OCI-LY1 (cell line): ENCODE data around the gene DYRK2.

Experiments
- H2AFZ ChIP-seq: fragments of 200-600 bp; sonication (generic), shearing (Covaris generic); 2 replicates; pipeline ENCODE4 v1.6.0; 2014; ENCODE audit warnings: antibody characterized with exemption, mild to moderate bottlenecking, low read length
- H3F3A ChIP-seq: fragments of 200-600 bp; sonication (generic), shearing (Covaris generic); 2 replicates; pipeline ENCODE4 v1.6.0; 2014; ENCODE audit warnings: mild to moderate bottlenecking, antibody characterized with exemption, low read length, moderate library complexity; ENCODE audit not compliant: insufficient read depth
- H3K27ac ChIP-seq: fragments of 200-600 bp; sonication (generic); 2 replicates; pipeline ENCODE4 v1.5.1; 2014; ENCODE audit warnings: low read length, mixed run types, mild to moderate bottlenecking, low read depth; ENCODE audit not compliant: poor library complexity, severe bottlenecking
- H3K27me3 ChIP-seq: fragments of 200-600 bp; sonication (generic); 2 replicates; pipeline ENCODE4 v1.6.0; 2014; ENCODE audit warnings: antibody characterized with exemption, mild to moderate bottlenecking, low read length, moderate library complexity; ENCODE audit not compliant: insufficient read depth
- H3K36me3 ChIP-seq: fragments of 200-600 bp; sonication (generic); 2 replicates; pipeline ENCODE4 v1.6.1; 2014; ENCODE audit warnings: mild to moderate bottlenecking, antibody characterized with exemption, low read length, moderate library complexity, mixed read lengths; ENCODE audit not compliant: insufficient read depth
- H3K4me1 ChIP-seq: fragments of 200-600 bp; sonication (generic); 2 replicates; pipeline ENCODE4 v1.5.1; 2014; ENCODE audit warnings: mild to moderate bottlenecking, low read length, moderate library complexity; ENCODE audit not compliant: insufficient read depth, severe bottlenecking
- H3K4me2 ChIP-seq: fragments of 200-600 bp; sonication (generic), shearing (Covaris generic); 2 replicates; pipeline ENCODE4 v1.6.1; 2014; ENCODE audit warnings: low read length
- H3K4me3 ChIP-seq: fragments of 200-600 bp; sonication (generic); 2 replicates; pipeline ENCODE4 v1.5.1; 2014; ENCODE audit warnings: low read length, low read depth, mild to moderate bottlenecking, mixed read lengths; ENCODE audit not compliant: poor library complexity, severe bottlenecking
- H3K79me2 ChIP-seq: fragments of 200-600 bp; shearing (Covaris generic); 2 replicates; pipeline ENCODE4 v1.6.1; 2016; ENCODE audit warnings: mixed run types, low read length, mixed read lengths; ENCODE audit not compliant: insufficient read depth
- H3K9ac ChIP-seq: fragments of 200-600 bp; sonication (generic), shearing (Covaris generic); 2 replicates; pipeline ENCODE4 v1.6.1; 2014; ENCODE audit warnings: mild to moderate bottlenecking, low read length, mixed read lengths
- H3K9me2 ChIP-seq: fragments of 200-600 bp; sonication (generic), shearing (Covaris generic); 2 replicates; pipeline ENCODE4 v1.6.1; 2014; ENCODE audit warnings: low read depth, mild to moderate bottlenecking, low read length, mixed read lengths
- H3K9me3 ChIP-seq: fragments of 200-600 bp; shearing (Covaris generic); 2 replicates; pipeline ENCODE4 v1.6.1; 2014; ENCODE audit warnings: low read length, mixed read lengths
- H4K20me1 ChIP-seq: fragments of 200-600 bp; sonication (generic), shearing (Covaris generic); 2 replicates; pipeline ENCODE4 v1.6.0; 2016; ENCODE audit warnings: mild to moderate bottlenecking, low read length; ENCODE audit not compliant: insufficient read depth
- CTCF ChIP-seq: fragments of 200-600 bp; sonication (generic), shearing (Covaris generic); IDR thresholded peaks from 2 replicates; pipeline ENCODE4 v1.5.1; 2017; ENCODE audit warnings: mild to moderate bottlenecking, antibody characterized with exemption, low read length, moderate library complexity, mixed read lengths
- EZH2 ChIP-seq: fragments of 200-600 bp; sonication (generic), shearing (Covaris generic); IDR thresholded peaks from 2 replicates; pipeline ENCODE4 v1.8.0; 2017; ENCODE audit warnings: borderline replicate concordance, mixed run types, mild to moderate bottlenecking, antibody characterized with exemption, low read length, moderate library complexity, mixed read lengths

DYRK2 gene

GRCh38 chr12:67637718-67638117, 10.8 kb upstream of the DYRK2 start:
- H3K4me1 ChIP-seq, result peaks cover 19% of the 10 kb centered on the region
- no peaks in the 10 kb centered on the region for H3K9me2 ChIP-seq
- TF ChIP-seq CTCF (no peak), EZH2 (no peak)

GRCh38 chr12:67638694-67639093, 9.9 kb upstream of the DYRK2 start:
- TF ChIP-seq CTCF (no peak), EZH2 (no peak)
- no peak overlapping the region for H3K9ac ChIP-seq
- H3K9me2 ChIP-seq, result no peaks in the 10 kb centered on the region

More at GRCh38 chr12:67637718-67638117, 10.8 kb upstream of the DYRK2 start:
- H3K27ac ChIP-seq, result no peak overlapping the region
- no peaks in the 10 kb centered on the region for H4K20me1 ChIP-seq
- H3F3A ChIP-seq, result no peaks in the 10 kb centered on the region
- no peaks in the 10 kb centered on the region for H3K9me3 ChIP-seq
- H3K4me3 ChIP-seq, result no peak overlapping the region
- no peaks in the 10 kb centered on the region for H3K79me2 ChIP-seq
- H3K9ac ChIP-seq, result no peak overlapping the region
- H3K4me2 ChIP-seq, result no peak overlapping the region
- H2AFZ ChIP-seq, result no peak overlapping the region
- H3K27me3 ChIP-seq, result no peaks in the 10 kb centered on the region
- H3K36me3 ChIP-seq, result no peaks in the 10 kb centered on the region

GRCh38 chr12:67640863-67641262, 7.7 kb upstream of the DYRK2 start:
- Histone ChIP-seq H3K79me2 (no peaks in the 10 kb centered on the region), H3K9me3 (no peaks in the 10 kb centered on the region), H3K36me3 (no peaks in the 10 kb centered on the region), H3K27me3 (no peaks in the 10 kb centered on the region), H3F3A (no peaks in the 10 kb centered on the region), H3K4me1 (no peaks in the 10 kb centered on the region), H3K9ac (no peak overlapping the region), H3K9me2 (no peaks in the 10 kb centered on the region), H2AFZ (no peak overlapping the region), H4K20me1 (no peaks in the 10 kb centered on the region), H3K4me3 (no peak overlapping the region), H3K4me2 (no peak overlapping the region), H3K27ac (no peak overlapping the region)
- TF ChIP-seq CTCF (no peak), EZH2 (no peak)

More at GRCh38 chr12:67638694-67639093, 9.9 kb upstream of the DYRK2 start:
- no peak overlapping the region for H3K27ac ChIP-seq
- H2AFZ ChIP-seq, result no peak overlapping the region
- no peaks in the 10 kb centered on the region for H3K27me3 ChIP-seq
- H3K9me3 ChIP-seq, result no peaks in the 10 kb centered on the region
- H3K4me1 ChIP-seq, result peaks cover 9% of the 10 kb centered on the region
- H3F3A ChIP-seq, result no peaks in the 10 kb centered on the region
- no peaks in the 10 kb centered on the region for H3K79me2 ChIP-seq
- H3K36me3 ChIP-seq, result no peaks in the 10 kb centered on the region
- no peaks in the 10 kb centered on the region for H4K20me1 ChIP-seq
- H3K4me3 ChIP-seq, result no peak overlapping the region
- no peak overlapping the region for H3K4me2 ChIP-seq
